Type B pancreatic cell (in vitro differentiated cells): Measurements from ENCODE around the gene ZNF652. TPM values are rescaled to one million over a fixed set of nuclear protein-coding genes. Genes with fewer than 3 reads are reported as not detected.

ENCODE experiments used
- DNase-seq: peaks from one replicate; pipeline ENCODE4 v3.0.0; 2021; ENCODE audit warnings: mixed read lengths; ENCODE audit not compliant: unreplicated experiment; ENCODE audit errors: extremely low spot score
- H3K27ac Mint-ChIP-seq: 2 replicates; pipeline ENCODE4 v1.8.0; 2021; ENCODE audit warnings: mild to moderate bottlenecking, mixed read lengths
- H3K27me3 Mint-ChIP-seq: 2 replicates; pipeline ENCODE4 v1.8.0; 2021; ENCODE audit warnings: mixed read lengths
- H3K36me3 Mint-ChIP-seq: 2 replicates; pipeline ENCODE4 v1.8.0; 2021; ENCODE audit warnings: mixed read lengths
- H3K4me1 Mint-ChIP-seq: one replicate; pipeline ENCODE4 v1.8.0; 2021; ENCODE audit warnings: mixed read lengths; ENCODE audit not compliant: unreplicated experiment
- H3K4me3 Mint-ChIP-seq: 2 replicates; pipeline ENCODE4 v1.8.0; 2021; ENCODE audit warnings: mild to moderate bottlenecking, mixed read lengths
- H3K9me3 Mint-ChIP-seq: 2 replicates; pipeline ENCODE4 v1.8.0; 2021; ENCODE audit warnings: mixed read lengths
- total RNA-seq: library from RNA; stranded (reverse); gene quantifications from 2 replicates; pipeline ENCODE4 v1.2.1, GENCODE V29; 2021; ENCODE audit warnings: low replicate concordance
- TF ChIP-seq, protein P1 (sequence below): fragments of 200-600 bp; sonication (generic); conservative IDR thresholded peaks from 2 replicates; pipeline ENCODE4 v1.5.0; 2021; ENCODE audit warnings: antibody characterized with exemption, mild to moderate bottlenecking

Gene ZNF652
- total RNA-seq, 1 donor from 2014 or later = 39.6 TPM

DNA sequence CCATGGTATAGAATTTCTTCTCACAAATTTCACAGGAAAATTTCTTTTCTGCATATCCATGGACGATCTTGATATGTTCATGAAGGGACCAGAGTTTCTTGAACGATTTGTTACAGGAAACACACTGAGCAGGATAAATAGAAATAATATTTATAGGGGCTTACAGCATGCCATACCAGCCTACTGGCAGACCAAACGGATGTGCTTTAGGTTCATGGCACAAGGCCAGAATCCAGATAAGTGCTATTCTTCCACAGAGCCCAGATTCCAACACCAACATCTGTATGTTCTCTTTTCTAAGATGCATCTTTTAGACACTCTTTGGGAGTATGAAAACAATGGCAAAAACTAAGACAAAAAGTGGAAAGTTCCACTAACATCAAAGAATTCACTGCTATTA lies 49.3 kb downstream of the ZNF652 start:
- Mint-ChIP-seq H3K36me3 (no peaks in the 10 kb centered on the region), H3K4me3 (no peak overlapping the region), H3K9me3 (no peaks in the 10 kb centered on the region), H3K27me3 (no peaks in the 10 kb centered on the region), H3K4me1 (no peaks in the 10 kb centered on the region), H3K27ac (no peak overlapping the region)
- no peak for DNase-seq
- TF ChIP-seq, protein P1, sequence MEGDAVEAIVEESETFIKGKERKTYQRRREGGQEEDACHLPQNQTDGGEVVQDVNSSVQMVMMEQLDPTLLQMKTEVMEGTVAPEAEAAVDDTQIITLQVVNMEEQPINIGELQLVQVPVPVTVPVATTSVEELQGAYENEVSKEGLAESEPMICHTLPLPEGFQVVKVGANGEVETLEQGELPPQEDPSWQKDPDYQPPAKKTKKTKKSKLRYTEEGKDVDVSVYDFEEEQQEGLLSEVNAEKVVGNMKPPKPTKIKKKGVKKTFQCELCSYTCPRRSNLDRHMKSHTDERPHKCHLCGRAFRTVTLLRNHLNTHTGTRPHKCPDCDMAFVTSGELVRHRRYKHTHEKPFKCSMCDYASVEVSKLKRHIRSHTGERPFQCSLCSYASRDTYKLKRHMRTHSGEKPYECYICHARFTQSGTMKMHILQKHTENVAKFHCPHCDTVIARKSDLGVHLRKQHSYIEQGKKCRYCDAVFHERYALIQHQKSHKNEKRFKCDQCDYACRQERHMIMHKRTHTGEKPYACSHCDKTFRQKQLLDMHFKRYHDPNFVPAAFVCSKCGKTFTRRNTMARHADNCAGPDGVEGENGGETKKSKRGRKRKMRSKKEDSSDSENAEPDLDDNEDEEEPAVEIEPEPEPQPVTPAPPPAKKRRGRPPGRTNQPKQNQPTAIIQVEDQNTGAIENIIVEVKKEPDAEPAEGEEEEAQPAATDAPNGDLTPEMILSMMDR = no peak

DNA sequence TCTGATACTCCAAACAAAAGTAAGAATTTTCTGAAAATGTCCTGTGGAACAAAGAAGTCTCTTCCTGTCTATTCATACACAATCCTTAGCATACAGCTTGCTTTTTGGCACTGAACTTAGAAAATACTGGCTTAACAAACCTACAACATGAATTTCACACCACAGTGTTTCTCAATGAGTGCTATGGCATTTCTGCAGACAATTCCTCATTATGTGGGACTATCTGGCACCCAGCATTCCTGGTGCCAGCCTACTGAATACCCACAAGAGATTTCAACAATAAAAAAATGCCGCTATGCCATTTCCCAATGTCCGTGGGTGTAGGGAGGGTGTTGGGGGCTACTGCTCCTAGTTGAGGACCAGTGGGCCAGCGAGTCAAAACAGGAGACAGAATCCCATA lies 62.1 kb downstream of the ZNF652 start:
- Mint-ChIP-seq H3K27me3 (no peaks in the 10 kb centered on the region), H3K4me1 (no peaks in the 10 kb centered on the region), H3K36me3 (peaks cover 13% of the 10 kb centered on the region), H3K9me3 (no peaks in the 10 kb centered on the region), H3K27ac (no peak overlapping the region), H3K4me3 (no peak overlapping the region)
- DNase-seq = no peak
- TF ChIP-seq, protein P1 = no peak

- no peak overlapping the region for H3K27ac Mint-ChIP-seq
Observed at GRCh38 chr17:49298371-49298976, 63.6 kb downstream of the ZNF652 start.

DNA sequence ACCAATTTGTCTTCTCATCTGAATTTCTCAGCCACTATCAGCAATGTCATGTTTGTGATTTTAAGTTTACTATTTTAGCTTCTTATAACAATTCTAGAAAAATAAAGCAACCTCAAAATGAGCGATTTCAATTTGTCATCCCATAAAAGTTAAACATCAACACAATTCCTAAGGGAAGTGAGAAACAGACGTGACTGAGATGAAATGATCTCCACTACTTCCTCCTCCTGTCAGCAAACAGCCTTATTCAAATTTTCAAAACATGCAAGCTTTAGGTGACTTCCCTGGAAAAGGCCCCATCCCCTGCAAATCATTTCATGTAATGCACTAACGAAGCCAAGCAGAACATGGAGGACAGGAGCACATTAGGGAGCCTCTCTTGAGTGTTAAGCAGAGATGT lies 64.9 kb downstream of the ZNF652 start:
- Mint-ChIP-seq H3K4me3 (no peak overlapping the region), H3K9me3 (no peaks in the 10 kb centered on the region), H3K36me3 (peaks cover 6% of the 10 kb centered on the region), H3K27ac (no peak overlapping the region), H3K27me3 (no peaks in the 10 kb centered on the region), H3K4me1 (no peaks in the 10 kb centered on the region)
- TF ChIP-seq, protein P1 = no peak
- no peak for DNase-seq

More at GRCh38 chr17:49298371-49298976, 63.6 kb downstream of the ZNF652 start:
- Mint-ChIP-seq H3K36me3 (peaks cover 7% of the 10 kb centered on the region), H3K9me3 (no peaks in the 10 kb centered on the region), H3K27me3 (no peaks in the 10 kb centered on the region), H3K4me3 (no peak overlapping the region), H3K4me1 (no peaks in the 10 kb centered on the region)
- DNase-seq = no peak
- TF ChIP-seq, protein P1 = no peak

DNA sequence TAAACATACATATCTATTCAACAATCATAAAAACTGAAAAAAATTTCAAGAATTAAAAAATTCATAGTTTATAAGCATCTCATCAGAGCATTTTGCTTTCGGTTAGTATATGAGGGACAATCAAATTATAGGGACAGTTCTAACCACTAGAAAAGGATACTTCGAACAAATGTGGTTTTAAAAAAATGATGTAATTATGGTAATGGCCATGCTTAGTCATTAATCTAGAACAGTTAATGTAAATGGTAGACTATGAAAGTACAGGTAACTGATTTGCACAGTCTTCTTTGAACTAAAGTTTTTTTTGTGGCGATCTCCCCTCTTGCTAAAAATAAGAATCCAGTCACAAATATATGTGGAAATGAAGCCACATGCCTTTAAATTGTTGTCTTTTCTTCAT lies 67.9 kb downstream of the ZNF652 start:
- no peaks in the 10 kb centered on the region for H3K9me3 Mint-ChIP-seq
- no peaks in the 10 kb centered on the region for H3K4me1 Mint-ChIP-seq
- TF ChIP-seq, protein P1 = no peak
- H3K27me3 Mint-ChIP-seq = no peaks in the 10 kb centered on the region
- DNase-seq = no peak
- H3K27ac Mint-ChIP-seq = no peak overlapping the region
- H3K36me3 Mint-ChIP-seq = no peaks in the 10 kb centered on the region
- H3K4me3 Mint-ChIP-seq = no peak overlapping the region

- Mint-ChIP-seq H3K27ac (no peak overlapping the region), H3K9me3 (no peaks in the 10 kb centered on the region), H3K4me1 (no peaks in the 10 kb centered on the region), H3K27me3 (no peaks in the 10 kb centered on the region), H3K36me3 (no peaks in the 10 kb centered on the region), H3K4me3 (no peak overlapping the region)
- no peak for DNase-seq
- TF ChIP-seq, protein P1 = no peak
Observed at GRCh38 chr17:49292901-49293300, 69.1 kb downstream of the ZNF652 start.
